Endothelial cell of umbilical vein (primary cell): ENCODE results near the gene MYO1F. TPM values are rescaled to one million over a fixed set of nuclear protein-coding genes. Genes with fewer than 3 reads are reported as not detected.

Experiments used
- BruUV-seq: library from RNA; stranded (reverse); fragments of 400-500 nt; replicated peaks from 2 replicates; lab custom pipeline; 2021; lab: Mats Ljungman, UMichigan
- CTCF ChIA-PET: fragments of 300-600, 350-600 bp; sonication (Branson Sonifier 250); formaldehyde crosslinking; loops from one replicate; lab custom pipeline; 2021; ENCODE audit warnings: antibody characterized with exemption, inconsistent platforms; lab: Charles Lee
- POLR2A ChIA-PET: fragments of 300-600, 350-600 bp; sonication (Branson Sonifier 250); formaldehyde crosslinking; loops from one replicate; lab custom pipeline; 2021; ENCODE audit warnings: antibody characterized with exemption, inconsistent platforms; lab: Charles Lee
- DNase-seq: peaks from one replicate; pipeline ENCODE4 v3.0.0-alpha.2; 2011; ENCODE audit warnings: low read depth, low spot score
- FAIRE-seq: peaks from 2 replicates; lab custom pipeline; 2011; peaks lifted over from hg19 to GRCh38; lab: Jason Lieb, UNC
- H2AFZ ChIP-seq: 2 replicates; pipeline ENCODE4 v1.6.0; 2012; ENCODE audit warnings: low read depth, low read length, control low read depth, inconsistent platforms
- H3K27ac ChIP-seq: 2 replicates; pipeline ENCODE4 v1.5.1; 2011; ENCODE audit warnings: low read depth, mild to moderate bottlenecking, control low read depth, low read length, moderate library complexity; ENCODE audit not compliant: insufficient read depth
- H3K27me3 ChIP-seq, 2 experiments: 2 replicates each; pipeline versions ENCODE4 v1.6.0 to v1.6.1; 2011; ENCODE audit warnings: low read length in 2 of 2, mixed read lengths in 1 of 2; ENCODE audit not compliant: control insufficient read depth in 2 of 2, insufficient read depth in 2 of 2
- H3K36me3 ChIP-seq, 2 experiments: 2 replicates in 1 of 2; 3 replicates in 1 of 2; pipeline ENCODE4 v1.5.1; 2011; ENCODE audit warnings: low read length in 2 of 2, mild to moderate bottlenecking in 1 of 2, moderate library complexity in 1 of 2; ENCODE audit not compliant: control insufficient read depth in 2 of 2, insufficient read depth in 2 of 2; ENCODE audit errors: extremely low read depth in 1 of 2
- H3K4me1 ChIP-seq: 3 replicates; pipeline ENCODE4 v1.5.1; 2011; ENCODE audit warnings: mild to moderate bottlenecking, low read length; ENCODE audit not compliant: control insufficient read depth, insufficient read depth; ENCODE audit errors: extremely low read depth
- H3K4me2 ChIP-seq: 2 replicates; pipeline ENCODE4 v1.6.1; 2011; ENCODE audit warnings: low read length, control low read depth, mixed read lengths; ENCODE audit not compliant: insufficient read depth
- H3K4me3 ChIP-seq, 3 experiments: fragments of 200-600 bp in 1 of 3; sonication (generic), shearing (Covaris generic) in 1 of 3; replicated peaks in 1 of 3; 2 replicates each; pipeline ENCODE4 v1.5.1; 2011 to 2016; ENCODE audit warnings: control low read depth in 3 of 3, low read length in 3 of 3, mild to moderate bottlenecking in 2 of 3, inconsistent platforms in 1 of 3, low read depth in 1 of 3, moderate library complexity in 1 of 3; ENCODE audit not compliant: insufficient read depth in 1 of 3
- H3K79me2 ChIP-seq: 2 replicates; pipeline ENCODE4 v1.6.0; 2012; ENCODE audit warnings: low read length, inconsistent platforms; ENCODE audit not compliant: control insufficient read depth, insufficient read depth
- H3K9ac ChIP-seq: replicated peaks from 2 replicates; pipeline ENCODE3; 2011; ENCODE audit warnings: low read length, control low read depth; ENCODE audit not compliant: insufficient read depth; ENCODE audit errors: extremely low read depth
- H3K9me1 ChIP-seq: replicated peaks from 3 replicates; pipeline ENCODE4 v1.6.0; 2011; ENCODE audit warnings: mild to moderate bottlenecking, low read length; ENCODE audit not compliant: control insufficient read depth, insufficient read depth; ENCODE audit errors: extremely low read depth
- H3K9me3 ChIP-seq: replicated peaks from 2 replicates; pipeline ENCODE4 v1.5.1; 2012; ENCODE audit warnings: low read length, inconsistent platforms; ENCODE audit not compliant: control insufficient read depth, insufficient read depth
- H4K20me1 ChIP-seq: replicated peaks from 2 replicates; pipeline ENCODE3; 2011; ENCODE audit warnings: mild to moderate bottlenecking, low read length; ENCODE audit not compliant: control insufficient read depth, insufficient read depth; ENCODE audit errors: extremely low read depth
- EZH2 ChIP-seq: IDR thresholded peaks from 2 replicates; pipeline ENCODE4 v1.6.1; 2012; ENCODE audit warnings: borderline replicate concordance, low read depth, mild to moderate bottlenecking, moderate library complexity, low read length, inconsistent platforms; ENCODE audit not compliant: severe bottlenecking
- FOS ChIP-seq: IDR thresholded peaks from 2 replicates; pipeline ENCODE4 v1.6.1; 2011; ENCODE audit warnings: mild to moderate bottlenecking, low read length, moderate library complexity, borderline replicate concordance; ENCODE audit not compliant: insufficient read depth
- GATA2 ChIP-seq: IDR thresholded peaks from 2 replicates; pipeline ENCODE4 v1.7.0; 2011; ENCODE audit warnings: low read depth, mild to moderate bottlenecking, moderate library complexity, mixed read lengths, low read length; ENCODE audit not compliant: insufficient read length, insufficient read depth
- JUN ChIP-seq: IDR thresholded peaks from 2 replicates; pipeline ENCODE4 v1.6.1; 2011; ENCODE audit warnings: borderline replicate concordance, low read depth; ENCODE audit not compliant: insufficient read length, insufficient read depth
- MYC ChIP-seq: IDR thresholded peaks from one replicate; pipeline ENCODE4 v1.6.1; 2011; ENCODE audit warnings: mild to moderate bottlenecking, low read depth, low read length
- POLR2A ChIP-seq: IDR thresholded peaks from 2 replicates; pipeline ENCODE4 v1.6.1; 2012; ENCODE audit warnings: low read depth, mild to moderate bottlenecking, control low read depth, low read length
- POLR2AphosphoS5 ChIP-seq: IDR thresholded peaks from 2 replicates; pipeline ENCODE4 v1.6.1; 2012; ENCODE audit warnings: low read depth, mild to moderate bottlenecking, control low read depth, low read length, moderate library complexity; ENCODE audit not compliant: insufficient read depth
- dilution Hi-C: fragments of 300-500 bp; cut with MboI; formaldehyde crosslinking; loops from one replicate; pipeline ENCODE4 v1.15.0; 2019; ENCODE audit warnings: low sequenced_read_pairs; ENCODE audit not compliant: extremely low pct_ligation_motif_present
- intact Hi-C: fragments of 100-400 bp; cut with micrococcal nuclease; formaldehyde crosslinking; loops from one replicate; pipeline ENCODE4 v1.10.0; 2022
- polyA plus RNA-seq, 4 experiments: library from polyadenylated mRNA; depleted of rRNA in 3 of 4; stranded (reverse) in 3 of 4; unstranded in 1 of 4; fragments of >200 nt; gene quantifications; 2 replicates each; pipeline versions ENCODE4 v1.2.1 to v1.2.3, GENCODE V29; 2011 to 2012; ENCODE audit warnings: missing spikeins in 1 of 4
- total RNA-seq: library from RNA; stranded (reverse); gene quantifications from 2 replicates; pipeline ENCODE4 v1.2.3, GENCODE V29; 2021
- TF ChIP-seq, protein P1 (sequence below): IDR thresholded peaks from 2 replicates; pipeline ENCODE4 v1.6.1; 2011; ENCODE audit not compliant: insufficient read depth, insufficient read length
- TF ChIP-seq, protein P2 (sequence below), 2 donors: IDR thresholded peaks; 1 replicate in 1 of 2; 2 replicates in 1 of 2; pipeline ENCODE4 v1.5.1; 2011; ENCODE audit warnings: low read length in 2 of 2, mild to moderate bottlenecking in 2 of 2, moderate library complexity in 2 of 2, control low read depth in 1 of 2, inconsistent platforms in 1 of 2, low read depth in 1 of 2; ENCODE audit not compliant: insufficient read depth in 1 of 2; ENCODE audit errors: extremely low read depth in 1 of 2

Gene MYO1F
- total and polyA plus RNA-seq, 2 donors (not counting 3 experiments of a cell fraction or from before 2014, with no cell fraction given), result 0.22 to 0.39 TPM

DNA sequence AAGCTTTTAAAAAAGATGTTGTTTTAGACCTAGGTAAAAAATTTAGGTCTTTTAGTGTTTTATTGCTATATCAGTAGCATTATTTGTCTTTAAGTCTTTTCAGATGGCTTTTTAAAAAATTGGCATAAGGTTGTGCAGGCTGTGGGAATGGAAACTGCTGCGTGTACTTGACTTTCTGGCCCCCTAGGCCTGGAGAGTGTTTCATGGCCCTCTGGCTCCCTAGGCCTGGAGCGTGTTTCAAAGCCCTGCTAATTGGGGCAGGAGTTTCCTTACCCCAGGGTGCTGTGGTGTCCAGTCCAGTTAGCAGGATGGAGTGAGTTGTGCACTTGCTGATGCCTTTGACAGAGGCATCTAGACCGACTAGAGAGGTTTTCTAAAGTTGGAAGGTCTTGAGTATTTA lies 98.6 kb downstream of the MYO1F start:
- Histone ChIP-seq H3K79me2 (peaks cover 77% of the 10 kb centered on the region), H3K27me3 (no peaks in the 10 kb centered on the region), H3K4me1 (no peaks in the 10 kb centered on the region), H3K9me1 (no peaks in the 10 kb centered on the region), H2AFZ (no peak overlapping the region), H3K27ac (no peak overlapping the region), H3K4me2 (no peak overlapping the region), H3K36me3 (peaks cover 27 to 60% of the 10 kb centered on the region in 2 experiments), H3K9ac (no peak overlapping the region), H3K4me3 (no peak overlapping the region), H3K9me3 (no peaks in the 10 kb centered on the region), H4K20me1 (peaks cover 5% of the 10 kb centered on the region)
- DNase-seq (no peak), FAIRE-seq (peak; percentile 31)
- dilution Hi-C loops (no loop called here), intact Hi-C loops (no loop called here)
- CTCF ChIA-PET, result interaction anchor here (0.6 to 1.1 kb wide), 3 partner anchors 10 to 176 kb away, joined by 3 to 5 read pairs (median 5); no protein-coding TSS in a partner anchor
- no TSS peak for BruUV-seq
- POLR2A ChIA-PET, result no interaction called here
- TF ChIP-seq, protein P1, sequence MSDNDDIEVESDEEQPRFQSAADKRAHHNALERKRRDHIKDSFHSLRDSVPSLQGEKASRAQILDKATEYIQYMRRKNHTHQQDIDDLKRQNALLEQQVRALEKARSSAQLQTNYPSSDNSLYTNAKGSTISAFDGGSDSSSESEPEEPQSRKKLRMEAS, result no peak
- TF ChIP-seq JUN, result no peak
- no peak for TF ChIP-seq FOS
- TF ChIP-seq, protein P2, sequence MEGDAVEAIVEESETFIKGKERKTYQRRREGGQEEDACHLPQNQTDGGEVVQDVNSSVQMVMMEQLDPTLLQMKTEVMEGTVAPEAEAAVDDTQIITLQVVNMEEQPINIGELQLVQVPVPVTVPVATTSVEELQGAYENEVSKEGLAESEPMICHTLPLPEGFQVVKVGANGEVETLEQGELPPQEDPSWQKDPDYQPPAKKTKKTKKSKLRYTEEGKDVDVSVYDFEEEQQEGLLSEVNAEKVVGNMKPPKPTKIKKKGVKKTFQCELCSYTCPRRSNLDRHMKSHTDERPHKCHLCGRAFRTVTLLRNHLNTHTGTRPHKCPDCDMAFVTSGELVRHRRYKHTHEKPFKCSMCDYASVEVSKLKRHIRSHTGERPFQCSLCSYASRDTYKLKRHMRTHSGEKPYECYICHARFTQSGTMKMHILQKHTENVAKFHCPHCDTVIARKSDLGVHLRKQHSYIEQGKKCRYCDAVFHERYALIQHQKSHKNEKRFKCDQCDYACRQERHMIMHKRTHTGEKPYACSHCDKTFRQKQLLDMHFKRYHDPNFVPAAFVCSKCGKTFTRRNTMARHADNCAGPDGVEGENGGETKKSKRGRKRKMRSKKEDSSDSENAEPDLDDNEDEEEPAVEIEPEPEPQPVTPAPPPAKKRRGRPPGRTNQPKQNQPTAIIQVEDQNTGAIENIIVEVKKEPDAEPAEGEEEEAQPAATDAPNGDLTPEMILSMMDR (IDR thresholded peaks at IDR 0.05; ENCODE audit: extremely low read depth in 1 of 2, insufficient read depth in 1 of 2, low read depth in 1 of 2, low read length in 2 of 2), result no peak
- TF ChIP-seq POLR2AphosphoS5, result no peak
- TF ChIP-seq GATA2, result no peak
- no peak for TF ChIP-seq EZH2
- TF ChIP-seq POLR2A, result no peak
- TF ChIP-seq MYC, result no peak
